Measurements from ENCODE around the gene PTCH1. TPM values are rescaled to one million over a fixed set of nuclear protein-coding genes. Genes with fewer than 3 reads are reported as not detected.

PTCH1 gene
- total and polyA plus RNA-seq, 2 experiments from 2014 or later: 21.4 to 34.1 TPM

GRCh38 chr9:95465115-95465514 lies 51.7 kb downstream of the PTCH1 start:
- Mint-ChIP-seq H3K36me3 (ENCODE audit: low read depth) (peaks cover 43% of the 10 kb centered on the region), H3K27me3 (ENCODE audit: insufficient read depth, low read depth, poor library complexity) (peaks cover 6% of the 10 kb centered on the region), H3K9me3 (no peaks in the 10 kb centered on the region), H3K4me1 (peaks cover 25% of the 10 kb centered on the region), H3K4me3 (no peak overlapping the region), H3K27ac (no peak overlapping the region)
- Histone ChIP-seq H3K36me3 (ENCODE audit: insufficient read depth) (peaks cover 68% of the 10 kb centered on the region), H3K4me3 (no peak overlapping the region), H3K27ac (ENCODE audit: low read depth) (no peak overlapping the region), H3K4me2 (no peak overlapping the region), H3F3A (replicated peaks; ENCODE audit: low read depth) (no peaks in the 10 kb centered on the region), H4K20me1 (replicated peaks; ENCODE audit: insufficient read depth) (no peaks in the 10 kb centered on the region; the same call in none of the 2 replicates), H2AFZ (no peak overlapping the region), H3K4me1 (ENCODE audit: insufficient read depth) (peaks cover 14% of the 10 kb centered on the region), H3K79me2 (replicated peaks; ENCODE audit: insufficient read depth) (0 out of 2 replicates have a peak, but pooled peaks cover 12% of the 10 kb centered on the region), H3K9me2 (ENCODE audit: insufficient read depth) (no peaks in the 10 kb centered on the region), H3K27me3 (ENCODE audit: insufficient read depth) (no peaks in the 10 kb centered on the region)
- TF ChIP-seq POLR2AphosphoS5 (IDR thresholded peaks at IDR 0.05; ENCODE audit: low read depth) (no peak), ZNF331 (CRISPR knock-in tag; IDR thresholded peaks at IDR 0.05; ENCODE audit: low read depth) (no peak), CREB1 (CRISPR knock-in tag; IDR thresholded peaks at IDR 0.05; ENCODE audit: low read depth) (no peak), ZNF114 (CRISPR knock-in tag; IDR thresholded peaks at IDR 0.05) (no peak), ZNF462 (CRISPR knock-in tag; IDR thresholded peaks at IDR 0.05) (no peak), CTCF (conservative IDR thresholded peaks at IDR 0.05; ENCODE audit: low read depth in 2 of 2) (no peak), ETS1 (IDR thresholded peaks at IDR 0.05) (no peak)
- DNase-seq (ENCODE audit: low spot score) (no peak), ATAC-seq (no peak)

All from GM23338 (cell line).